Measurements from ENCODE around the gene OMD. TPM values are rescaled to one million over a fixed set of nuclear protein-coding genes. Genes with fewer than 3 reads are reported as not detected.

OMD gene
- total and polyA plus RNA-seq, 2 of the 8 experiments (the other 6 are each of a cell fraction or from before 2014, with no cell fraction given) = not detected

- Histone ChIP-seq H3K23me2 (ENCODE audit: low read depth, low read length) (no peaks in the 10 kb centered on the region), H2BK5ac (ENCODE audit: low read depth, low read length) (no peak overlapping the region), H3K4me3 (ENCODE audit: extremely low read depth in 1 of 4, insufficient read depth in 2 of 4, low read depth in 3 of 4, low read length in 4 of 4) (no peak overlapping the region), H3K79me2 (ENCODE audit: control insufficient read depth in 1 of 2, insufficient read depth in 2 of 2, low read length in 2 of 2) (no peaks in the 10 kb centered on the region), H3K56ac (replicated peaks; ENCODE audit: insufficient read length, low read depth, low read length) (no peak overlapping the region), H2BK15ac (ENCODE audit: low read length) (no peak overlapping the region), H3K14ac (ENCODE audit: insufficient read length) (no peak overlapping the region), H3K4me2 (ENCODE audit: insufficient read depth in 1 of 2, low read depth in 2 of 2, low read length in 2 of 2) (no peak overlapping the region), H3K27ac (ENCODE audit: low read depth, low read length) (no peak overlapping the region), H3K18ac (ENCODE audit: extremely low read depth, low read length) (no peak overlapping the region), H4K91ac (replicated peaks; ENCODE audit: insufficient read length, low read length) (no peak overlapping the region), H3K9me3 (ENCODE audit: insufficient read depth in 2 of 2, low read depth in 1 of 2, low read length in 1 of 2) (no peaks in the 10 kb centered on the region), H2BK12ac (ENCODE audit: low read depth, low read length) (no peak overlapping the region), H3K23ac (ENCODE audit: insufficient read length) (no peak overlapping the region), H2BK20ac (ENCODE audit: low read length) (no peak overlapping the region), H3K4me1 (replicated peaks in 1 of 4; ENCODE audit: control insufficient read depth in 3 of 4, insufficient read depth in 4 of 4, low read length in 3 of 4) (no peaks in the 10 kb centered on the region), H2AK5ac (ENCODE audit: low read depth, low read length) (no peak overlapping the region), H3K27me3 (replicated peaks in 1 of 4; ENCODE audit: control insufficient read depth in 3 of 4, extremely low read depth in 1 of 4, insufficient read depth in 3 of 4, low read length in 3 of 4) (no peaks in the 10 kb centered on the region), H4K20me1 (replicated peaks in 1 of 2; ENCODE audit: control insufficient read depth in 1 of 2, insufficient read depth in 2 of 2, low read length in 2 of 2) (no peaks in the 10 kb centered on the region), H4K5ac (ENCODE audit: insufficient read length, low read depth, low read length) (no peak overlapping the region), H2AFZ (ENCODE audit: low read length) (no peak overlapping the region), H4K8ac (ENCODE audit: extremely low read depth, insufficient read depth, low read length) (no peak overlapping the region), H3K36me3 (ENCODE audit: control insufficient read depth in 2 of 4, insufficient read depth in 4 of 4, low read length in 3 of 4) (no peaks in the 10 kb centered on the region), H3K9ac (replicated peaks in 1 of 4; ENCODE audit: extremely low read depth in 1 of 4, low read depth in 3 of 4, low read length in 3 of 4) (no peak overlapping the region), H2BK120ac (replicated peaks; ENCODE audit: low read depth, low read length) (no peak overlapping the region), H3K79me1 (ENCODE audit: low read depth, low read length) (no peaks in the 10 kb centered on the region), H3K4ac (replicated peaks; ENCODE audit: insufficient read length, low read depth, low read length) (no peak overlapping the region)
- DNase-seq (ENCODE audit: low read depth in 1 of 2, low spot score in 2 of 2) (no peak), FAIRE-seq (no peak)
- ChIA-PET POLR2A (ENCODE audit: partially characterized antibody) (no interaction called here), CTCF (ENCODE audit: partially characterized antibody) (no interaction called here)
- WGBS, 2 experiments (ENCODE audit: extremely low coverage in 1 of 2, insufficient coverage in 1 of 2, insufficient read length in 1 of 2, insufficient replicate concordance in 2 of 2, low coverage in 1 of 2, low lambda C conversion rate in 2 of 2, missing lambda C conversion rate in 1 of 2) = 95% methylated on average over 1 of the region's 1 CpG; no CpG with 5 or more reads in 1 of the 2 experiments
- TF ChIP-seq SP1 (IDR thresholded peaks at IDR 0.05; ENCODE audit: low read depth, low read length) (no peak), CHD2 (IDR thresholded peaks at IDR 0.05; ENCODE audit: low read length) (no peak), EZH2 (IDR thresholded peaks at IDR 0.05; ENCODE audit: low read depth, low read length, severe bottlenecking) (no peak), RNF2 (IDR thresholded peaks at IDR 0.05; ENCODE audit: borderline replicate concordance, low read depth, low read length, missing control alignments, poor library complexity, severe bottlenecking) (no peak), ATF2 (IDR thresholded peaks at IDR 0.05; ENCODE audit: low read length) (no peak), EP300 (IDR thresholded peaks at IDR 0.05; ENCODE audit: borderline replicate concordance in 1 of 2, low read depth in 2 of 2, low read length in 2 of 2) (no peak), CBX5 (IDR thresholded peaks at IDR 0.05; ENCODE audit: low read depth, low read length) (no peak), SP4 (IDR thresholded peaks at IDR 0.05; ENCODE audit: low read length) (no peak), NANOG (IDR thresholded peaks at IDR 0.05; ENCODE audit: insufficient read depth, low read depth, low read length, poor library complexity, severe bottlenecking) (no peak), RXRA (IDR thresholded peaks at IDR 0.05; ENCODE audit: insufficient read depth, low read depth, low read length) (no peak), EGR1 (IDR thresholded peaks at IDR 0.05; ENCODE audit: borderline replicate concordance, low read depth, low read length) (no peak), SP2 (IDR thresholded peaks at IDR 0.05; ENCODE audit: low read length) (no peak), KDM4A (IDR thresholded peaks at IDR 0.05; ENCODE audit: low read depth, low read length, severe bottlenecking) (no peak)
Measured at GRCh38 chr9:92393686-92394085, 30.6 kb downstream of the OMD start.

All from H1 (cell line).